Measurements from ENCODE around the gene ADGRG4. TPM values are rescaled to one million over a fixed set of nuclear protein-coding genes. Genes with fewer than 3 reads are reported as not detected.
"Not testable (repeated sequence)": the region's sequence is repeated elsewhere in the genome, so short reads cannot be mapped to it uniquely, and the experiment has no call there.

Gene ADGRG4
- total RNA-seq, 4 donors from 2014 or later: under 0.01 TPM; not detected in 3

DNA sequence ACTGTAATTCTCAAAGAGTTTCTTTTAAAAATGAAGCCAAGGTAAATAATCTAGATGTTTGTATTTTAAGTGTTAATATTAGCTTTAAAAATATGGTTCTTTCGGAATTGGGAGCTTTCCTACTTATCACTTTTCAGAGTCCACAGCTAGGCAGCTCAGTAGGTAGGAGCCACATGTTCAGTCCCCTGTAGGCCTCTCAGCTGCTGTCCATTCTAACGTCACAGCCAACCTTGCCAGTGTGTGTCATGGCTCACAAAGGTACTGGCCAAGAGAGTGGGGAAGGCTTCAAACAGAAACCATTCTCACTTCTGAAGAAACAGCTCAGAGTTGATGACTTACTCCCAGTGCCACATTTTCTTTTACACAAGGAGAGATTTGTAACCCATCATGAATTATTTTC is 137.0 kb downstream of the ADGRG4 start:
- intact Hi-C loops (cut with DNase I): no loop called here
- 79 to 85% methylated on average over 2 of the region's 2 CpGs for WGBS, 2 donors
- Histone ChIP-seq H3K36me3 (no peaks in the 10 kb centered on the region), H3K27me3 (no peaks in the 10 kb centered on the region), H3K4me3 (replicated peaks in 1 of 3) (no peak overlapping the region), H3K9me3 (no peaks in the 10 kb centered on the region), H3K4me1 (no peaks in the 10 kb centered on the region), H3K27ac (no peak overlapping the region)
- TF ChIP-seq, protein P1, sequence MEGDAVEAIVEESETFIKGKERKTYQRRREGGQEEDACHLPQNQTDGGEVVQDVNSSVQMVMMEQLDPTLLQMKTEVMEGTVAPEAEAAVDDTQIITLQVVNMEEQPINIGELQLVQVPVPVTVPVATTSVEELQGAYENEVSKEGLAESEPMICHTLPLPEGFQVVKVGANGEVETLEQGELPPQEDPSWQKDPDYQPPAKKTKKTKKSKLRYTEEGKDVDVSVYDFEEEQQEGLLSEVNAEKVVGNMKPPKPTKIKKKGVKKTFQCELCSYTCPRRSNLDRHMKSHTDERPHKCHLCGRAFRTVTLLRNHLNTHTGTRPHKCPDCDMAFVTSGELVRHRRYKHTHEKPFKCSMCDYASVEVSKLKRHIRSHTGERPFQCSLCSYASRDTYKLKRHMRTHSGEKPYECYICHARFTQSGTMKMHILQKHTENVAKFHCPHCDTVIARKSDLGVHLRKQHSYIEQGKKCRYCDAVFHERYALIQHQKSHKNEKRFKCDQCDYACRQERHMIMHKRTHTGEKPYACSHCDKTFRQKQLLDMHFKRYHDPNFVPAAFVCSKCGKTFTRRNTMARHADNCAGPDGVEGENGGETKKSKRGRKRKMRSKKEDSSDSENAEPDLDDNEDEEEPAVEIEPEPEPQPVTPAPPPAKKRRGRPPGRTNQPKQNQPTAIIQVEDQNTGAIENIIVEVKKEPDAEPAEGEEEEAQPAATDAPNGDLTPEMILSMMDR (IDR thresholded peaks at IDR 0.05): no peak
- no peak for TF ChIP-seq POLR2A (IDR thresholded peaks at IDR 0.05)
- no peak for DNase-seq

DNA sequence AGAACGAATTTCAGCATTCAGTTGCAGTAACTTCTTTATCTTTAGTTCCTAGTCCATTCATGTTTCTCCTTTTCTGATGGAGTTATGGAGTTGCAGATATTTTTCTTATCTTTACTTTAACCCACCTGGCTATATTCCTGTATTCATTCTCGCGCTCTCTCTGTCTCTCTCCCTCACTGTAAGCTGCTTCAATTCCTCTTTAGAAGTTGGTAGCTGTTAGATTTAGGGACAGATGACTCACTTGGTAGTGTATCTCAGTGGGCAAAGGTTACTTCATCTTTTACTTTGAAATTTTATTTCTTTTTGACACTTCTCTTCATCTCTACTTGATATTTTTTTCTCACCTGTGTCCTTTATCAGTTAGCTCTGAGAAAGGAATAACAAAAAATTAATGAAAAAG is 137.4 kb downstream of the ADGRG4 start:
- Histone ChIP-seq H3K36me3 (no peaks in the 10 kb centered on the region), H3K27me3 (no peaks in the 10 kb centered on the region), H3K9me3 (no peaks in the 10 kb centered on the region), H3K27ac (no peak overlapping the region), H3K4me1 (no peaks in the 10 kb centered on the region), H3K4me3 (replicated peaks in 1 of 3) (no peak overlapping the region)
- 89 to 94% methylated on average over 3 of the region's 3 CpGs for WGBS, 2 donors
- DNase-seq: no peak
- TF ChIP-seq, protein P1 (IDR thresholded peaks at IDR 0.05): no peak
- no peak for TF ChIP-seq POLR2A (IDR thresholded peaks at IDR 0.05)
- intact Hi-C loops (cut with DNase I): no loop called here

DNA sequence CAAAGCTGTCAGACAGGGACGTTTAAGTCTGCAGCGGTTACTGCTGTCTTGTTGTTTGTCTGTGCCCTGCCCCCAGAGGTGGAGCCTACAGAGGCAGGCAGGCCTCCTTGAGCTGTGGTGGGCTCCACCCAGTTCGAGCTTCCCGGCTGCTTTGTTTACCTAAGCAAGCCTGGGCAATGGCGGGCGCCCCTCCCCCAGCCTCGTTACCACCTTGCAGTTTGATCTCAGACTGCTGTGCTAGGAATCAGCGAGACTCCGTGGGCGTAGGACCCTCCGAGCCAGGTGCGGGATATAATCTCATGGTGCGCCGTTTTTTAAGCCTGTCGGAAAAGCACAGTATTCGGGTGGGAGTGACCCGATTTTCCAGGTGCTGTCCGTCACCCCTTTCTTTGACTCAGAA is 144.9 kb downstream of the ADGRG4 start:
- WGBS, 2 donors: 94 to 97% methylated on average over 9 to 15 of the region's 18 CpGs
- intact Hi-C loops (cut with DNase I); H3K4me3 ChIP-seq (replicated peaks in 1 of 3); H3K4me1 ChIP-seq; H3K27me3 ChIP-seq; DNase-seq; H3K9me3 ChIP-seq; H3K36me3 ChIP-seq; H3K27ac ChIP-seq: not testable (repeated sequence)

DNA sequence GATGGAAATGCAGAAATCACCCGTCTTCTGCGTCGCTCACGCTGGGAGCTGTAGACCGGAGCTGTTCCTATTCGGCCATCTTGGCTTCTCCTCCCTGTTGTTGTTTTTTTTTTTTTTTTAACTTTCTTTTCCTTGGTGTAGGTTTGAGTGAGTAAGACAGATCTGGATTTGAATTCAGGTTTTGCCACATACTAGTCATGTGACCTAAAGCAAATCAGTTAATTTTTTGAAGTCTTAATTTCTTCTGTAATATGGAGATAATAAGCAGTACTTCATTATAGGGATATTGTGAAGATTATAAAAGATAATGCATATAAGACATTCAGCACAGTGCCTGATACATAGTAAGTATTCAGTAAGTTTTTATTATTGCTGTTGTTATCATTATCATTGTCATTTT is 145.4 kb downstream of the ADGRG4 start:
- H3K4me1 ChIP-seq: no peaks in the 10 kb centered on the region
- 96 to 97% methylated on average over 6 of the region's 6 CpGs for WGBS, 2 donors
- intact Hi-C loops (cut with DNase I): no loop called here

DNA sequence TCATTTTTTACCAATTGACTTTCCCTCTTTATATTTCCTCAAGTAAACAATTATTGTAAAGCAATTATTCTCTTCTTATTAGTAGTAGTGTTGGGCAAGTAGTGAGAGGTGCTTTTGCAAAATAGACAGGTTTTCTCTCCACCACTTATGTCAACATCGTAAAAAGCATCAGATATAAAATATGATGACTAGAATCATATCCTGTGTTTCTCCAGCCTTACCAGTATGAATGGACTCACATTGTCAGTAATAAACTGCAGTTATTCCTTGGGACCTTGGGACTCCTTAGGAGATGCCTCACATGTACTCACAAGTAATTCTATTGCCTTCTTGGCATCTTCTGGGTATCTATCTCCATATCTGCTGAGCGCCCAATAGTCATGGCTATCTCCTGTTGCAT is 146.5 kb downstream of the ADGRG4 start:
- H3K4me3 ChIP-seq (replicated peaks in 1 of 3): no peak overlapping the region
- H3K27ac ChIP-seq: no peak overlapping the region
- no peak for DNase-seq
- H3K4me1 ChIP-seq: no peaks in the 10 kb centered on the region
- H3K27me3 ChIP-seq: no peaks in the 10 kb centered on the region
- no peak for TF ChIP-seq POLR2A (IDR thresholded peaks at IDR 0.05)
- TF ChIP-seq, protein P1 (IDR thresholded peaks at IDR 0.05): no peak
- no peaks in the 10 kb centered on the region for H3K9me3 ChIP-seq
- intact Hi-C loops (cut with DNase I): no loop called here
- no peaks in the 10 kb centered on the region for H3K36me3 ChIP-seq
- 91 to 97% methylated on average over 2 of the region's 2 CpGs for WGBS, 2 donors

More for the DNA sequence above, 145.4 kb downstream of the ADGRG4 start:
- no peak for DNase-seq
- Histone ChIP-seq H3K9me3 (no peaks in the 10 kb centered on the region), H3K4me3 (replicated peaks in 1 of 3) (no peak overlapping the region), H3K27me3 (no peaks in the 10 kb centered on the region), H3K27ac (no peak overlapping the region), H3K36me3 (no peaks in the 10 kb centered on the region)
- TF ChIP-seq, protein P1 (IDR thresholded peaks at IDR 0.05): no peak
- TF ChIP-seq POLR2A (IDR thresholded peaks at IDR 0.05): no peak

DNA sequence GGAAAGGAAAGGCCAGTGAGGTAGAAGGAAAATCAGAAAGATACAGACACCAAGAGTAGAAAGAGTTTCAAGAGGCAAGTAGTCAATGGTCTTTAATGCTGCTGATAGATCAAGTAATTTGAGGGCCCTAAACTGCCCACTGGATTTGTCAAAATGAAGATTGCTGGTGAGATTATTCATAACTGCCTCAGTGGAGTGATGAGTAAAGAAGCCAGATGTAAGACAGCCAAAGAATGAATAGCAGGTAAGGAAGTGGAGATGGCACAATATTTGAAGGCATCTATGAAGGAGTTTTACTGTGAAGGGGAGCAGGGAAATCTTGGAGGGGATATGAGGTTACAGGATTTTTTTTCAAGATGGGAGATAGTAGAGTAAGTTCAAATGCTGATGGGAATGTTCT is 147.2 kb downstream of the ADGRG4 start:
- no peak overlapping the region for H3K27ac ChIP-seq
- TF ChIP-seq, protein P1 (IDR thresholded peaks at IDR 0.05): no peak
- TF ChIP-seq POLR2A (IDR thresholded peaks at IDR 0.05): no peak
- H3K36me3 ChIP-seq: no peaks in the 10 kb centered on the region
- intact Hi-C loops (cut with DNase I): no loop called here
- H3K9me3 ChIP-seq: no peaks in the 10 kb centered on the region
- H3K27me3 ChIP-seq: no peaks in the 10 kb centered on the region
- H3K4me1 ChIP-seq: no peaks in the 10 kb centered on the region
- DNase-seq: no peak
- H3K4me3 ChIP-seq (replicated peaks in 1 of 3): no peak overlapping the region
